CD1c-positive myeloid dendritic cell (primary cell): ENCODE results near the gene MTAP.

Experiments
- DNase-seq: peaks from one replicate; pipeline ENCODE4 v3.0.0-alpha.2; 2016; ENCODE audit errors: extremely low spot score

MTAP gene

GRCh38 chr9:21969011-21969940, 166.8 kb downstream of the MTAP start:
- DNase-seq, result no peak

- DNase-seq, result peak; percentile 26
These were observed 167.7 kb downstream of the MTAP start for GRCh38 chr9:21969951-21970799.

GRCh38 chr9:21970800-21971640, 168.6 kb downstream of the MTAP start:
- no peak for DNase-seq

- DNase-seq, result no peak
These were observed 169.9 kb downstream of the MTAP start for GRCh38 chr9:21972361-21972760.

- DNase-seq, result no peak
These were observed 171.9 kb downstream of the MTAP start for GRCh38 chr9:21974343-21974721.

- DNase-seq, result peak; percentile 61
These were observed 172.4 kb downstream of the MTAP start for GRCh38 chr9:21974722-21975409.

- no peak for DNase-seq
These were observed 174.0 kb downstream of the MTAP start for GRCh38 chr9:21976334-21976875.

- no peak for DNase-seq
These were observed 180.0 kb downstream of the MTAP start for GRCh38 chr9:21982391-21982790.

GRCh38 chr9:21982861-21983560, 180.6 kb downstream of the MTAP start:
- peak; percentile 57 for DNase-seq

GRCh38 chr9:21983561-21983935, 181.1 kb downstream of the MTAP start:
- DNase-seq, result peak; percentile 82

GRCh38 chr9:21984101-21984500, 181.7 kb downstream of the MTAP start:
- no peak for DNase-seq

GRCh38 chr9:21985964-21986667, 183.7 kb downstream of the MTAP start:
- no peak for DNase-seq
